Subcutaneous abdominal adipose tissue (tissue), 5 donors: ENCODE data around the gene DHX32.
"Not testable (repeated sequence)": the region's sequence is repeated elsewhere in the genome, so short reads cannot be mapped to it uniquely, and the experiment has no call there.

Source experiments
- H3K27ac ChIP-seq: one replicate; pipeline ENCODE4 v1.7.0; 2013; ENCODE audit warnings: low read depth, mild to moderate bottlenecking, inconsistent platforms, low read length, moderate library complexity
- H3K27me3 ChIP-seq, 5 donors: one replicate each; pipeline ENCODE4 v1.7.0; 2013; ENCODE audit warnings: low read length in 5 of 5, inconsistent platforms in 1 of 5; ENCODE audit not compliant: control insufficient read depth in 5 of 5, insufficient read depth in 4 of 5
- H3K36me3 ChIP-seq, 5 donors: one replicate each; pipeline ENCODE4 v1.7.0; 2013; ENCODE audit warnings: low read length in 5 of 5; ENCODE audit not compliant: control insufficient read depth in 5 of 5, insufficient read depth in 5 of 5
- H3K4me1 ChIP-seq, 5 donors: one replicate each; pipeline ENCODE4 v1.7.0; 2013; ENCODE audit warnings: low read length in 5 of 5, mild to moderate bottlenecking in 3 of 5, moderate library complexity in 1 of 5; ENCODE audit not compliant: control insufficient read depth in 5 of 5, insufficient read depth in 5 of 5
- H3K4me3 ChIP-seq, 5 donors: one replicate each; pipeline ENCODE4 v1.7.0; 2013; ENCODE audit warnings: low read length in 5 of 5, low read depth in 1 of 5
- H3K9ac ChIP-seq, 5 donors: one replicate each; pipeline ENCODE4 v1.7.0; 2013; ENCODE audit warnings: low read length in 5 of 5, mild to moderate bottlenecking in 4 of 5, moderate library complexity in 3 of 5
- H3K9me3 ChIP-seq, 5 donors: one replicate each; pipeline ENCODE4 v1.7.0; 2013; ENCODE audit warnings: low read length in 5 of 5; ENCODE audit not compliant: control insufficient read depth in 5 of 5
- donor health status: healthy.
- donor health status: healthy.
- donor health status: healthy.
- donor health status: healthy.
- donor health status: healthy.

The DHX32 gene, protein sequence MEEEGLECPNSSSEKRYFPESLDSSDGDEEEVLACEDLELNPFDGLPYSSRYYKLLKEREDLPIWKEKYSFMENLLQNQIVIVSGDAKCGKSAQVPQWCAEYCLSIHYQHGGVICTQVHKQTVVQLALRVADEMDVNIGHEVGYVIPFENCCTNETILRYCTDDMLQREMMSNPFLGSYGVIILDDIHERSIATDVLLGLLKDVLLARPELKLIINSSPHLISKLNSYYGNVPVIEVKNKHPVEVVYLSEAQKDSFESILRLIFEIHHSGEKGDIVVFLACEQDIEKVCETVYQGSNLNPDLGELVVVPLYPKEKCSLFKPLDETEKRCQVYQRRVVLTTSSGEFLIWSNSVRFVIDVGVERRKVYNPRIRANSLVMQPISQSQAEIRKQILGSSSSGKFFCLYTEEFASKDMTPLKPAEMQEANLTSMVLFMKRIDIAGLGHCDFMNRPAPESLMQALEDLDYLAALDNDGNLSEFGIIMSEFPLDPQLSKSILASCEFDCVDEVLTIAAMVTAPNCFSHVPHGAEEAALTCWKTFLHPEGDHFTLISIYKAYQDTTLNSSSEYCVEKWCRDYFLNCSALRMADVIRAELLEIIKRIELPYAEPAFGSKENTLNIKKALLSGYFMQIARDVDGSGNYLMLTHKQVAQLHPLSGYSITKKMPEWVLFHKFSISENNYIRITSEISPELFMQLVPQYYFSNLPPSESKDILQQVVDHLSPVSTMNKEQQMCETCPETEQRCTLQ

DNA sequence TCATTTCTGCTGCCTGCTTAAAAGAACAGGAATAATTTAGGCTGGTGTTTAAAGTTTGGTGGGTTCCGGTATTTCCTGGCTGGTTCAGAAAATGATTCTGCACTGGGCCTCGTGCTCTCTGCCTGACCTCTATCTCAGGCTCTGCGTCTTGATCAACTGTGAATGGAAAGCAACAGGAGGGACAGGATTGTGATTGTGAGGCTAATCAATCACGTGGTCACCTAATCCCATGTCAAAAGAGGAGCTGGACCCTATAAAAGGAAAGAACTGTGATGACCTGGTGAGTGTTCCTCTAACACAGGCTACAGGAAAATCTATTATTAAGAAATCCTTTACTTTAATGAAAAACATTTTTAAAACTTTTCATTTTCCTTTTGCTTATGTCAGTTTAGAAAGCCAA, at the start of gene DHX32:
Gene DHX32 (minus strand): TSS at position 101 of the 400 bp plus-strand sequence. CDS start 468 bp downstream, outside the sequence.
- no peak within 1 kb of the TSS for H3K9ac ChIP-seq
- H3K4me3 ChIP-seq, result no peak within 1 kb of the TSS
- peaks cover 0 to 29% (median 12%) of the 10 kb centered on the region in 5 donors for H3K36me3 ChIP-seq
- H3K9me3 ChIP-seq, result peaks cover 0 to 3% (median 3%) of the 10 kb centered on the region in 5 donors
- H3K27ac ChIP-seq, result no peak within 1 kb of the TSS
- H3K4me1 ChIP-seq, result no peaks in the 10 kb centered on the region
- H3K27me3 ChIP-seq, result no peaks in the 10 kb centered on the region

DNA sequence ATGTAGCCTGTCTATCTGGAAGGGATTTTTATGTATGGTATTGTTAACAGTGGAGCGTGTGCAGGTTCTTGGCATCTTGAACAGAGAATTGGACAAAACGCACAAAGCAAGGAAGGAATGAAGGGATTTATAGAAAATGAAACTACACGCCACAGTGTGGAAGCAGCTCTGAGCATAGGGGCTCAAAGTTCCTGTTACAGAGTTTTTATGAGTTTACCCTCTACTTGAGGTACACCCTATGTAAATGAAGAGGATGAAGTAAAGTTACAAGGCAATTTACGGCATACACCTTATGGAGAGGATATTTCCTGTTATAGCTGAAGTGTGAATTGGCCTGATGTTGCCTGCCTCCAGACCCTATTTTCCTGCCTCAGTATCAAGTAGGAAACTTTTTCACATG, 48.5 kb upstream of the DHX32 start:
- Histone ChIP-seq H3K27ac (no peak overlapping the region), H3K36me3 (no peaks in the 10 kb centered on the region), H3K4me3 (no peak overlapping the region), H3K9me3 (no peaks in the 10 kb centered on the region), H3K9ac (no peak overlapping the region), H3K27me3 (peaks cover 0 to 5% (median 0%) of the 10 kb centered on the region in 5 donors), H3K4me1 (peaks cover 0 to 4% (median 0%) of the 10 kb centered on the region in 5 donors)

DNA sequence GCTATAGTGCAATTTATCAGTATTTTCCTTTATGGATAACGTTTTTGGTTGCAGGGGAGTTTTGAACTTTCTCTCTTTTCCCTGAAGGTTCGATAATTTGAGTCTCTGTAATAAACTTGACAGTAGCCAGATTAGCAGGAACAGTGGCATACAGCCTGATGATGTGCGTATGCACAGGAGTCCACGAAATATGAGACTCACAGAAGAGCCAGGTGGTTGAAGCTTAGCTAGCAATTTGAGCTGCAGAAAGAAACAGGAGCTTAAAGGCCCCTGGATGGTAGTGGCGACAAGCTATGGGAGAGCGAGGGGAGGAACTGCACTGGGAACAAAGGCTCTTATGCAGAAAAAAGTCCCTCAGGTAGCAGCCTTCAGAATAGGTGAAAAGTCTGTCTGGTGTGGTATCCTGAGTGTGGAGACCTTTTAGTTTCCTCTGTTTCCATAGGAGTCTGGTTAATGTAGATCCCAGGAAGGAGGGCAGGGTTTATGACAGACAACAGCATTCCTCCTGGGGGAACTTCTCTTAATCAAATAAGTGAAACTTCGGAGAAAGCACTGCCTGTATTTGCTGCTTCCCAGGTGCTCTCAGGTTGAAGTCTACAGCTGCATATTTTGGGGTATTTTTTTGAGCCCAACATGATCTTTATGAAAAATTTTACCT, 48.0 kb upstream of the DHX32 start:
- no peak overlapping the region for H3K27ac ChIP-seq
- H3K9ac ChIP-seq, result no peak overlapping the region
- no peaks in the 10 kb centered on the region for H3K36me3 ChIP-seq
- H3K9me3 ChIP-seq, result no peaks in the 10 kb centered on the region
- no peak overlapping the region for H3K4me3 ChIP-seq
- H3K4me1 ChIP-seq, result no peaks in the 10 kb centered on the region
- no peaks in the 10 kb centered on the region for H3K27me3 ChIP-seq

DNA sequence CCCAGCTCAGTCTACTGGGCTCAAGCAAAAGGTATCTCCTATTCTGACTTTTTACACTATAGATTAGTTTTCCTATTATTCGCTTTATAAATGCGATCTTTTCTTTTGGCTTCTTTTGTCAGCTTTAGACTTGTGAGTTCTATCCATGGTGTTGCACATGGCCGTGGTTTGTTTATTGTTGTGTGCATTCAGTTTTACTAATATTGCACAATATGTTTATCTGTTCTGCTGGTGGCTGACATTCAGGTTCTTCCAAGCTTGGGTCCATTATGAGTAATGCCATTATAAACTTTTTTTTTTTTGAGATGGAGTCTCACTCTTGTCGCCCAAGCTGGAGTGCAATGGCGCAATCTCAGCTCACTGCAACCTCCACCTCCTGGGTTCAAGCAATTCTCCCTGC, 46.2 kb upstream of the DHX32 start:
- H3K27ac ChIP-seq, H3K36me3 ChIP-seq, H3K4me1 ChIP-seq, H3K4me3 ChIP-seq, H3K9me3 ChIP-seq, H3K27me3 ChIP-seq, H3K9ac ChIP-seq: not testable (repeated sequence)

DNA sequence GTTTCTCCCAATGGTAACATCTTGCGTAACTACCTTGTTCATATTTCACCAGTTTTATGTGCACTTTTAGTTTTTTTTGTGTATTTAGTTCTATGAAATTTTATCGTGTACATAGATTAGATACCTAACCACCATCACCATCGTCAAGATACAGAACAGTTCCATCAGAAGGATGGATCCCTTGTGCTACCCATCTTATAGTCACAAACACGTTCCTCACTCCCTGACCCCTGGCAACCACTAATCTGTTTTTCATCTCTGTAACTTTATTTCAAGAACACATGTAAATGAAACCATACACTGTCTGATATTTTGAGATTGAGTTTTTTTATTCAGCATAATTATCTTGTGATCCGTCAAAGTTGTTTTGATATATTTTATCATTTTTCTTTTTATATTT, 45.2 kb upstream of the DHX32 start:
- no peaks in the 10 kb centered on the region for H3K36me3 ChIP-seq
- no peak overlapping the region for H3K27ac ChIP-seq
- no peak overlapping the region for H3K4me3 ChIP-seq
- no peak overlapping the region for H3K9ac ChIP-seq
- H3K9me3 ChIP-seq, result no peaks in the 10 kb centered on the region
- H3K27me3 ChIP-seq, result no peaks in the 10 kb centered on the region
- H3K4me1 ChIP-seq, result no peaks in the 10 kb centered on the region

DNA sequence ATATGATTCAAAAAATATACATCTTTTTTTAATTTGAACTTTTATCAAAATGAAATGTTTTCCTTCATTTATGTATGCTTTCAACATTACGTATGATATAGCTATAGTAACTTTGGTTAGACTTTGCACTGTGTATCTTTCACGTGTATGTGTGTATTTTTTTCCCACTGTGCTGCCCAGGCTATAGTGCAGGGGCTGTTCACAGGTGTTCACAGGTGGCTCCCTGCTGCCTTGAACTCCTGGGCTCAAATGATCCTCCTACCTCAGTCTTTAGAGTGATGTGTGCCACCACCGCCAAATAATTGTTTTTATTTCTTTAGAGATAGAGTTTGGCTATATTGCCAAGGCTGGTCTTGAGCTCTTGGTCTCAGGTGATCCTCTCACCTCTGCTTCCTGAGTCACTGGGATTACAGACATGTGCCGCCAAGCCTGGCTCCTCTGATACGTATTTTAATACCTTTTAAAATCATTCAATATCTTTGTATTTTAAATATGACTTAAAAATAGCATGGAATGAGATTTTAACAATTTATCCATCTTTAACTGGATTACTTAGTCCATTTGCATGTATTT, 44.3 kb upstream of the DHX32 start:
- Histone ChIP-seq H3K27ac (no peak overlapping the region), H3K9ac (no peak overlapping the region), H3K27me3 (no peaks in the 10 kb centered on the region), H3K4me1 (no peaks in the 10 kb centered on the region), H3K9me3 (no peaks in the 10 kb centered on the region), H3K36me3 (no peaks in the 10 kb centered on the region), H3K4me3 (no peak overlapping the region)

DNA sequence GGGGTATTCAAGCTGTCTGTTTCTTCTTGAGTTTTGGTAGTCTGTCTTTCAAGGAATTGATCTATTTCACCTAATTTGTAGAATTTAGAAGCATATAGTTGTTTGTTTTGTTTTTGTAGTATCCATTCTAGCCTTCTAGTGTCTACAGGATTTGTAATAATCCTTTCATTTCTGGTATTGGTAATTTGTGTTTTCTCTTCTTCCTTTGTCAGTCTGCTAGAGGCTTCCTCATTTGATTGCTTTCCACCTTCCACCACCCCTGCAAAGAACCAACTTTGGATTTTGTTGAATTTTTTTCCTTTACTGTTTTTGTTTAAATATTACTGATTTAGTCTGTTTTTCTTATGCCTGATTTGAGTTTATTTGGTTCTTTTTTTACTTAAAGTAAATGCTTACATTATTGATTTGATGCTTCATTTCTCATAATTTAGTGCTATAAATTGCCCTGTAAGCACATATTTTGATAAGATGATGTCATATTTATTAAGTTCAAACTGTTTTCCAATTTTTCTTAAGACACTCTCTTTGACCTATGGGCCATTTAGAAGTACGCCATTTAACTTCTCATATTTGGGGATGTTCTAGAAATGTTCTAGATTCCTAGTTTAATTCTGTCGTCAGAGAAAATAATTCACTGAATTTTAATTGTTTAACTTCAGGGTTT, 40.7 kb upstream of the DHX32 start:
- not testable (repeated sequence) for H3K4me1 ChIP-seq, H3K9ac ChIP-seq, H3K9me3 ChIP-seq, H3K36me3 ChIP-seq, H3K4me3 ChIP-seq, H3K27ac ChIP-seq, H3K27me3 ChIP-seq

DNA sequence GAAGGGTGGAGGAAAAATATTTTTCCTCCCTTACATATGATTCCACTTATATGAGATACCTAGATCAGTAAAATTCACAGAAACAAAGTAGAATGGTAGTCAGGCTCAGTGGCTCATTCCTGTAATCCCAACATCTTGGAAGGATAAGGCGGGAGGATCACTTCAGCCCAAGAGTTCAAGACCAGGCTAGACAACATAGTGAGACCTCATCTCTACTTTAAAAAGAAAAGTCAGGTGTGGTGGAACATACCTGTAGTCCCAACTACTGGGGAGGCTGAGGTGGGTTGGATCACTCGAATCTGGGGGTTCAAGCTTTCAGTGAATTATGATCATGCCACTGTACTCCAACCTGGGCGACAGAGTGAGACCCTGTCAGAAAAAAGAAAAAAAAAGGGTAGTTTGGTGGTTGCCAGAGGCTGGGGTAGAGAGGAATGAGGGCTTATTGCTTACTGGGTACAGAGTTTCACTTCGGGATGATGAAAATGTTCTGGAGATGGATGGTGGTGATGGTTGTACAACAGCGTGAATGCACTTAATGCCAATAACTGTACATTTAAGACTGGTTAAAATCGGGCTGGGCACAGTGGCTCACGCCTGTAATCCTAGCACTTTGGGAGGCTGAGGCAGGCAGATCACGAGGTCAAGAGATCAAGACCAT, 36.7 kb upstream of the DHX32 start:
- not testable (repeated sequence) for H3K36me3 ChIP-seq, H3K4me3 ChIP-seq, H3K9ac ChIP-seq, H3K27me3 ChIP-seq, H3K9me3 ChIP-seq, H3K27ac ChIP-seq, H3K4me1 ChIP-seq

DNA sequence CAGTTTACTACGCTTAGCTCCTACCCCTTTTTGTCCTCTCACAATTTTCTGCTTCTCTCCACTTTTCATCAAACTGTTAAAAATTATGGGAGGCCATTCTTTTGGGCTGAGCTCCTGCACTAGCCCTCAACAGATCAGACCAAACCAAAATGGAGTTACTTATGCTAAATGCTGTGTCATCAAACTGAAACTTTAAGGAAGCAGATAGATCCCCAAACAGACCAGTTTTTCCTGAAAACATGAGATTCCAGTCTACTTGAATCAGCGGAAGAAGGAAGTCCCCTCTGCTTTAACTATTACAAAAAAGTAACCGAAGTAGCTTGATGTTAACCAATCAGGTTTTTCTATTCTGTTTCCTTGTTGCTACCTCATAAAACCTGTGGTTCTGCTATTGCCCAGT, 35.9 kb upstream of the DHX32 start:
- H3K4me1 ChIP-seq, result no peaks in the 10 kb centered on the region
- H3K9ac ChIP-seq, result no peak overlapping the region
- no peak overlapping the region for H3K4me3 ChIP-seq
- H3K36me3 ChIP-seq, result no peaks in the 10 kb centered on the region
- no peaks in the 10 kb centered on the region for H3K27me3 ChIP-seq
- no peak overlapping the region for H3K27ac ChIP-seq
- no peaks in the 10 kb centered on the region for H3K9me3 ChIP-seq
